Measurements from ENCODE around the gene GJD3. TPM values are rescaled to one million over a fixed set of nuclear protein-coding genes. Genes with fewer than 3 reads are reported as not detected.

The GJD3 gene
- total RNA-seq, 1 donor from 2014 or later, result 1.1 TPM

DNA sequence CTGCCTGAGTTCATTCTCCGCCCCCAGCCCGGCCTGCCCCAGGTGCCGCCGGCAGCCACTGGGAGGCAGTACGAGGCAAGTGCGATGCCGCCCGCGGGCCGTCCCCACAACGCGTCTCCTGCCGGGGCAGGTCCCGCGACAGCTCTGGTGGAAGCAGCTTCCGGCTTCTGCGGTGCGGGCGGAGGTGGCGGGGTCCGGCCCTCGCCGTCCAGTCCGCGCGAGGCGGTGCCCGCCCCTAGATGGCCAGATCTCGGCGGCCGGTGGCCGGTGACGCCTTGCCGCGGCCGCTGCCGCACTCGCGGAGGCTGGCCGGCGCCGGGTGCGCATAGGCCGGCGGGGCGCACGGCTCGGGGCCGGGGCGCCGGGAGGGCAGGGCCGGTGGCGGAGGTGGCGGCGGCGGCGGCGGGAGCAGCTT, 1.8 kb downstream of the GJD3 start:
- peak; percentile 42 for TF ChIP-seq CTCF (IDR thresholded peaks at IDR 0.05; ENCODE audit: unreplicated experiment)
- Mint-ChIP-seq H3K27ac (ENCODE audit: unreplicated experiment) (no peak overlapping the region), H3K36me3 (ENCODE audit: low read depth, unreplicated experiment) (no peaks in the 10 kb centered on the region), H3K4me1 (ENCODE audit: unreplicated experiment) (peaks cover 7% of the 10 kb centered on the region), H3K9me3 (ENCODE audit: unreplicated experiment) (no peaks in the 10 kb centered on the region), H3K4me3 (ENCODE audit: unreplicated experiment) (no peak overlapping the region), H3K27me3 (ENCODE audit: unreplicated experiment) (peaks cover 13% of the 10 kb centered on the region)
- DNase-seq (ENCODE audit: low spot score), result peak; percentile 88

GRCh38 chr17:40361925-40362695, 2.4 kb downstream of the GJD3 start:
- no peaks in the 10 kb centered on the region for H3K9me3 Mint-ChIP-seq (ENCODE audit: unreplicated experiment)
- DNase-seq (ENCODE audit: low spot score), result no peak
- H3K36me3 Mint-ChIP-seq (ENCODE audit: low read depth, unreplicated experiment), result no peaks in the 10 kb centered on the region
- H3K4me3 Mint-ChIP-seq (ENCODE audit: unreplicated experiment), result no peak overlapping the region
- TF ChIP-seq CTCF (IDR thresholded peaks at IDR 0.05; ENCODE audit: unreplicated experiment), result no peak
- no peak overlapping the region for H3K27ac Mint-ChIP-seq (ENCODE audit: unreplicated experiment)
- peaks cover 13% of the 10 kb centered on the region for H3K27me3 Mint-ChIP-seq (ENCODE audit: unreplicated experiment)
- peaks cover 7% of the 10 kb centered on the region for H3K4me1 Mint-ChIP-seq (ENCODE audit: unreplicated experiment)

- peak overlapping the region; percentile 31 for H3K4me3 Mint-ChIP-seq (ENCODE audit: unreplicated experiment)
- TF ChIP-seq CTCF (IDR thresholded peaks at IDR 0.05; ENCODE audit: unreplicated experiment), result no peak
- H3K27me3 Mint-ChIP-seq (ENCODE audit: unreplicated experiment), result peaks cover 13% of the 10 kb centered on the region
- H3K9me3 Mint-ChIP-seq (ENCODE audit: unreplicated experiment), result no peaks in the 10 kb centered on the region
- H3K4me1 Mint-ChIP-seq (ENCODE audit: unreplicated experiment), result peaks cover 7% of the 10 kb centered on the region
- DNase-seq (ENCODE audit: low spot score), result no peak
- no peak overlapping the region for H3K27ac Mint-ChIP-seq (ENCODE audit: unreplicated experiment)
- no peaks in the 10 kb centered on the region for H3K36me3 Mint-ChIP-seq (ENCODE audit: low read depth, unreplicated experiment)
Measured at GRCh38 chr17:40361063-40361924, 3.2 kb downstream of the GJD3 start.

GRCh38 chr17:40360091-40360490, 4.4 kb downstream of the GJD3 start:
- no peaks in the 10 kb centered on the region for H3K36me3 Mint-ChIP-seq (ENCODE audit: low read depth, unreplicated experiment)
- TF ChIP-seq CTCF (IDR thresholded peaks at IDR 0.05; ENCODE audit: unreplicated experiment), result no peak
- no peak overlapping the region for H3K4me3 Mint-ChIP-seq (ENCODE audit: unreplicated experiment)
- no peak for DNase-seq (ENCODE audit: low spot score)
- peaks cover 15% of the 10 kb centered on the region for H3K27me3 Mint-ChIP-seq (ENCODE audit: unreplicated experiment)
- peak overlapping the region; percentile 18 for H3K27ac Mint-ChIP-seq (ENCODE audit: unreplicated experiment)
- H3K4me1 Mint-ChIP-seq (ENCODE audit: unreplicated experiment), result peaks cover 7% of the 10 kb centered on the region
- no peaks in the 10 kb centered on the region for H3K9me3 Mint-ChIP-seq (ENCODE audit: unreplicated experiment)
